OCI-M2 (cell line): ENCODE measurements around the gene DPYSL3.

Source experiments
- DNase-seq: peaks from one replicate; lab custom pipeline; 2025; ENCODE audit not compliant: unreplicated experiment; lab: John Stamatoyannopoulos, UW

The DPYSL3 gene

GRCh38 chr5:147474140-147474539, 35.7 kb downstream of the DPYSL3 start:
- DNase-seq: no peak

DNA sequence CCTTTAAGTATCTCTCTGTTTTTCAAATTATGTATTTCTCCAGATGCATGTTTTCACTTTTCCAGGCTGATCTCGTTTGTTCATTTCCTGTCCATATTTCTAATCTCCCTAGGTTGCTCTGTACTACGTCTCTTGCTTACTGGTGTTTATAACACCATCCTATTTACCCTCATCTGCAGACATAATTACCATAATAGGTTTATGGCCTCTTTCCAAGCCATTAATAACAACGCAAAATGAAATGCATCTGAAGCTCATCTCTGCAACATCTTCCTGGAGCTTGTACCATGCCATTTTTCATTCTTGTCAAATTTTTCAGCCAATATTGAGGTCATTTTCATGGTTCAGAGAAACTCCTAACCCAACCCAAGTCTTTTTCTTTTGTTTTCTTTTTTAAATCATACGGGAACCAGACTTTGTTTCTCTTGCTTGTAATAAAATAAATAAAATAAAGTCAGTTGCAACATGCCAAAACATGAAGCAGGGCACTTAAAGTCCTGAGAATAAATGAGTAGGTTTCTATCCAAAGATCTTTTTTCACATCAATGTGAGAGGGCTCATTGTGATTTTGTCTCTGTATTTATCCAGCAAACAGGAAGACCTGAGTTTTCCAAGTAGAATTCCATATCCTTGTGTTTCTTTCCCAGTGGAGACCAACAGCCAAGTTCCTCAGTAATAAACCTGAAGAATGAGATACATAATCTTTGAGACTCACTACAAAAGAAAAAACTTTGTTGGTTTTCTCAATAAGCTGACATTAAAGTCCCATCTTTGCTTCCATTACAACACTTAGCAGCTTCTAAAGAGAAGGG, 37.0 kb downstream of the DPYSL3 start:
- DNase-seq: no peak

DNA sequence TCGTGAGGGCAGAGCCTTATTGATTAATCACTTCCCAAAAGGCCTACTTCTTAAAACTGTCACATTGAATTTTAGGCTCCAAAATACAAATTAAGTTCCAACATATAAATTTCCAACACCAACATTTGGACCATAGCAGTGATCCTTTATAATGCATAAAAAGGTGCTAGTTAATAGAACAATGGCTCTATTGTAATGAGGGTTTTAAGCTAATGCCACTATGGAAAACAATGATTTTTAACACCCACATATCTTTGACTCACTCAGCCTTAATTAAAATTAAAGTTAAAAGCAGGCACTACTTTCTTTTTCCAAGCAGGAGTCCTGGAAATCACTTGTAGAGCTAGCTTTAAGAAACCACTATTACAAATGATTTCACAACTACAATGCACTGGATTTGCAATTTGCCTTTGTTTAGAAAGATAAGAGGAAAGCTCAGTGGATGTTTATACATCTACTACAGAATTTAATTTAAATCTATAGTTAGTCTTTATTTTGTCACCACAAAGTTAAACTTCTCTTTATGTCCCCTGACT, 41.8 kb downstream of the DPYSL3 start:
- DNase-seq: no peak

- DNase-seq: no peak
Measured at GRCh38 chr5:147466360-147466980, 43.4 kb downstream of the DPYSL3 start.

- DNase-seq: no peak
Measured at GRCh38 chr5:147465747-147466146, 44.1 kb downstream of the DPYSL3 start.

DNA sequence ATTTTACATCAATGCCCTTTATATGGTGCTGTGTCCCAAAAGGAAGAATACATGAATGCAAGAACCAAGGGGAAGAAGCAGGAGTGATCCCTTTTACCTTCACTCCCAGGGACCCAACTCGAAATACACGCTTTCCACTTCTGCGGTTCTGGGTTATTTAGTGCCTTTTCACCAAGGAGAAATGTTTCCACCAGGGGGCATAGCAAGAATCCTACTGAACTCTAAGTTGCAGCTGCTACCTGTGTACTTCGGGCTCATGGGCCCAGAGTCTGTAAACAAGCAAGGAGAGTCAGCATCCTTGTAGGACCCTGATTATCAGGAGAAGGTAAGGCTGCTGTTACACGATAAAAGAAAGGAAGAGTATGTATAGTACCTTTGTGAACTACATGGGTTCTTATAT, 45.7 kb downstream of the DPYSL3 start:
- no peak for DNase-seq

GRCh38 chr5:147461915-147462314, 48.0 kb downstream of the DPYSL3 start:
- no peak for DNase-seq

DNA sequence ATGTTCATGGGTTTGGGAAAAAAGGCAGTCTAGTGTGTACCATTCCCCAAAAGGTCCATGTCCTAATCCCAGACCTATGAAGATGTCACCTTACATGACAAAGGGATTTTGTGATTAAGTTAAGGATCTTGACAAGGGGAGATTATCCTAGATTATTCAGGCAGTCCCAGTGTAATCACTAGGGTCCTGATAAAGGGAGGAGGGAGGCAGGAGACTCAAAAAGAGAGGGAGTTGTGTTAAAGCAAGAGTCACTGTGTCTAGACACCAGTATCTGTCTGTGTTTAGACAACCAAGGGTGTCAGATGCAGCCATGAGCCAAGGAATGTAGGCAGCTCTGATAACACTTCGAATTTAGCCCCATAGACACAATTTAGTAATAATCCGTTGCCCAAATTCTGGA, 49.5 kb downstream of the DPYSL3 start:
- no peak for DNase-seq

DNA sequence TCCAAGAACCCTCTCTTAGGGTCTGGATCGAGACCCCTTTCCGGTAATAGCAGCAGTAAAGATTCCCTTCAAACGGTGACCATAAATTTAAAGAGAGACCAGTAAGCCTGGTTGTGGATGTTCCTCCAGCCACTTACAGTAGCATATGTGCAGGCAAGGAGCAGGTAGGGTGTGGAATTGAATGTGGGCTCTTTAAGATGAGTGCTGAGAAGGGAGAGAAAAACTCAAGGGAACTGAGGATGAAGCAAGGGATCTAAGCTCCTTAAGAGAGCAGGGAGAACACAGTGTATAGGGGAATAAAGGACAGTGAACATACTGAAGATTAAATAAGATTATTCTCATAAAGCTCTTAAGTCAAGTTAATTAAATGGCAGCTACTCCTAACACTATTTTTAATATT, 51.3 kb downstream of the DPYSL3 start:
- no peak for DNase-seq

GRCh38 chr5:147455822-147456450, 53.9 kb downstream of the DPYSL3 start:
- no peak for DNase-seq

- no peak for DNase-seq
Measured at GRCh38 chr5:147454996-147455677, 54.7 kb downstream of the DPYSL3 start.

DNA sequence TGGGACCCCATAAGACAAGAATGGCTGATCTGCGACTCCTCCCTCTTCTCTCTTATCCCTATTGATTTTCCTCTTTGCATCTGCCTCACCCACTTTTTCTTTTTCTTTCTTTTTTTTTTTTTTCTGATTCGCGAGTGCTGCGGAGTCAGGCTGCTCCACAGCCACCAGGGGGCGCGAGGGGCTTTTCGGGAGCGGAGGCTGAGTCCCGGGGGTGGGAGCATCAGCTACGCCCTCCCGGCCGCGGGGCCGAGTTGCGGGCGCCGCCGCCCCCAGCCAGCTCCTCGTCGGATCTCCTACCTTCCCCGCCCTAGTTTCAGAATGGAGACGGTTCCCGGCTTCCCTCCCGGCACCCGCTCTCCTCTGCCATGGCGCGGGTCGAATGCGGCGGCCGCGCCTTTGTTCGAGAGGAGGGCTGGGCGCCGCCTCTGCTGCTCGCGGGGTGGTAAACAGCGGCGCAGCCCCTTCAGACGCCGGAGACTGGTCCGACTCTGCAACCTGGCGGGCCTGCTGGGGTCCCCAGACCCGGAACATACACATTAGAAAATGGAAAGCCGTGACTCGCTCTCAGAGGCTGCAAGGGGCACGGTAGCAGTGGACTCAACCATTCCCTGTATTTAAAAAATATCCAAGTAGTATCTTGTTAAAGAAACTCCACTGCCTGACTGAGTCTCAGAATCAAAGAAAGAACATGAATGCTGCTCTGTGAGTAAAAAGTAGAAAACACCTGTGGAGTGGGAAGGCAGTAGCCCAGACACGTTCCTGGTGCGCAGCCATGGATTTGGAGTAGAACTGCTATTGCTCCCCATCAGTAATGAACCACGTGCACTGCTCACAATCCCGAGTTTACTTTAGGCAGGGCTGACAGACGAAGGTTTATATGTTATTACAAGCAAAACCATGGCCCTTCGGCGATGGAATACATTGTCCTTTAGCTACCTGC, 55.7 kb downstream of the DPYSL3 start:
- DNase-seq: no peak

DNA sequence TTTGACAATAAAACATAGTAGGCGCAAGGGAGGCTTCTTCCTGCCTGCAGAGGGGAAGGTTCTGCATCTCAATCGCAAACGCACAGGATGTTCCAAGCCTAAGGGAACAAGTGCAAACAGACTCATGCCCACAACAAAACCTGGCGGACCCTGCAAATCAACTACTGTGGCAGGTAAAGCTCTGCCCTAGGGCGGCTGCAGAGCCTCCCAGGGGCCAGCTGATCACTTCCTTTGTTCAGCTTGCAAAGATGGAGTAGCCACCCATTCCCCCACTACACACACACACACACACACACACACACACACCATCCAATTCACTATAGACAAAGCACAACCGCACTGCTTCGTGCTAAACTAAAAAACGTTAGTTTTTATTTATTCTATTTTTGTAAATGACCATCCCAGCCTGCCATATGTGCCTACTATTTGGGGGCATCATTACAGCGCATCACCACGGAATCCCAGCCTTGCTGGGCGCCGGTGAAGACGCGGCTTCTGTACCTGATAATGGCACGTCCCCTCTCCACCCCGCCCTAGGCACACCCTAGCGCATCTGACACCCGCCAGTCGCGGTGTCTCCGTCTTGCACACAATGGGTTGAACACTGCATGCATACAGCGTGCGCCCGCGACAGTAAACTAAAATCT, 57.6 kb downstream of the DPYSL3 start:
- DNase-seq: no peak

GRCh38 chr5:147451193-147451592, 58.7 kb downstream of the DPYSL3 start:
- no peak for DNase-seq

DNA sequence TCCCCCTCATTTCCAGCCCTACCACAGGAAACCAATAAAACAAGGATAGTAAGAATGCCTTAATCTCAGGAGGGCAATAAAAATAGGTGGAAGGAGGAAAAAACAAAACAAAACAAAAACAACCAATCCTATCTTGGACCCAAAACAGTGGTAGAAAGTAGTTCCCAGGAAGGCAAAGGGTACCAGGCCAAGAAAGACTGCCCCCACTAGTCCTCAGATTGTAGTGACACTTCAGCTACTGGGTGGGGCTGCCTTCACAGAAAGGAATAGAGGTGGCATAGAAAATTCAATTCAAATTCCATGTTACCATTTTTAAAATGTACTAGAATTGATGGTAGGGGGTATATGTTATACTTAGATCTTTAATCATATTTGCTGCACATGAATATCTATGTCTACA, 59.3 kb downstream of the DPYSL3 start:
- DNase-seq: no peak

GRCh38 chr5:147448766-147449165, 61.1 kb downstream of the DPYSL3 start:
- DNase-seq: no peak

DNA sequence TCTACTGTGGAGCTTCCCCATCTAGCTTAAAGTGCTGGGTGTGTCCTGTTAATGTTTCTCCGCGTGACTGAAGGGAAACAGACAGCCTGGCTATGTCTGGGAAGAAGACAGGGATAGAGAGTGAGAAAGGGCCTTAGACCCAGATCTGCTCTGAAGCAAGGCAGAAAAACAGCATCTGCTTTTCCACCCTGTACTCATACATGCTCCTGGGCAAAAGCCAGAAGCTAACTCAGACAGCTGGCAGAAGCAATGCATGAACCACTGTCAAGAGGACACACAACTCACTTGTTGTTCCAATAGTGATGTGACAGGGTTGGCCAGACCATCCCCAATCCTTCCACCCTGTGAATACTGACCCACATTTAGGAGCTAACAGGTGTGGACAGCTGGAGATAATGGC, 63.3 kb downstream of the DPYSL3 start:
- no peak for DNase-seq

DNA sequence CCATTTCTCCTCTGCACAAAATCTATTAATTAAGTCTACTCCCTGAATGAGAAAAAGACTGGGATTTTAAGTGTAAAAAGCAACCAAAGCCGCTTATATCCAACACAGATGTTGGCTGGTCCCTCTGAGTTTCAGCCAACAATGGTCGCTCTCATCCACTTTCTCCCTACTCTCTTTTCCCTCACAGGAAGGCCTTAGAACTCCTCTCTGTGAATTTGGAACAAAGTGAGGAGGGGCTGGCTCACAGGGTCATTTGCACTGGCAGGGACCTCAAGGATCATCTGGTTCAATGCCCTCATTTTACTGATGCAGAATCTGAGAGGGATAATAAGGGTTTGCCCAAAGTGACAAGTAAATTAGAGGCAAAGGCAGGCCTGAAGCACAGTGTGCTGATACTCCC, 64.0 kb downstream of the DPYSL3 start:
- no peak for DNase-seq

DNA sequence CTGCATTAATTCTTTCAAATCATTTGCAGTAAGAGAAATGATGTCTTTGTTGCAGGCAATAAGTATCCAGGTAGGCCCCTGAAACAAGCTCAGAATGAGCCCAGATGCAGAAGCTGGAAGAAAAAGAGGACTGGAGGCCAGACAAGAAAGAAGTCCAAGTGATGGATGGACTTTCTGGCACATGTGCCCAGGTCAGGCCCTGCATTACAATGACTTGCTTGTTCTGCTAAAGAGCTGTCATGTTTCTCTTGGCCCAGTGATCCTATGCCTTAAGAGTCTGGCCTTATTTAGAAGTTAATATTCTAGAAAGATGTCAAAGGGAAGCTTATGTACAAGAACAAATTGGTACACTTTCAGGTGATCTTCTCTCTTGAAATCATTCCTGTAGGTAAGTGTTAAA, 64.8 kb downstream of the DPYSL3 start:
- DNase-seq: no peak

GRCh38 chr5:147442224-147442623, 67.6 kb downstream of the DPYSL3 start:
- DNase-seq: no peak
